ENCODE data around the gene STAC2. TPM values are rescaled to one million over a fixed set of nuclear protein-coding genes. Genes with fewer than 3 reads are reported as not detected.
"Not testable (repeated sequence)": the region's sequence is repeated elsewhere in the genome, so short reads cannot be mapped to it uniquely, and the experiment has no call there.

The STAC2 gene
- total RNA-seq, 1 experiment from 2014 or later: not detected

- no peak for DNase-seq (ENCODE audit: extremely low read depth, low read depth)
Measured at GRCh38 chr17:39193346-39193745, 32.4 kb downstream of the STAC2 start.

- no peak for DNase-seq (ENCODE audit: extremely low read depth, low read depth)
Measured at GRCh38 chr17:39192901-39193300, 32.8 kb downstream of the STAC2 start.

GRCh38 chr17:39191750-39192510 lies 33.8 kb downstream of the STAC2 start:
- no peak for DNase-seq (ENCODE audit: extremely low read depth, low read depth)

GRCh38 chr17:39187152-39187830 lies 38.5 kb downstream of the STAC2 start:
- DNase-seq (ENCODE audit: extremely low read depth, low read depth): no peak

- DNase-seq (ENCODE audit: extremely low read depth, low read depth): no peak
Measured at GRCh38 chr17:39186481-39187002, 39.2 kb downstream of the STAC2 start.

GRCh38 chr17:39183720-39184119 lies 42.0 kb downstream of the STAC2 start:
- no peak for DNase-seq (ENCODE audit: extremely low read depth, low read depth)

GRCh38 chr17:39183045-39183444 lies 42.7 kb downstream of the STAC2 start:
- DNase-seq (ENCODE audit: extremely low read depth, low read depth): no peak

GRCh38 chr17:39181303-39181702 lies 44.4 kb downstream of the STAC2 start:
- no peak for DNase-seq (ENCODE audit: extremely low read depth, low read depth)

- DNase-seq (ENCODE audit: extremely low read depth, low read depth): peak; percentile 48
Measured at GRCh38 chr17:39178536-39178935, 47.2 kb downstream of the STAC2 start.

GRCh38 chr17:39177256-39177655 lies 48.5 kb downstream of the STAC2 start:
- DNase-seq (ENCODE audit: extremely low read depth, low read depth): no peak

GRCh38 chr17:39175695-39176093 lies 50.1 kb downstream of the STAC2 start:
- DNase-seq (ENCODE audit: extremely low read depth, low read depth): no peak

GRCh38 chr17:39174920-39175694 lies 50.6 kb downstream of the STAC2 start:
- DNase-seq (ENCODE audit: extremely low read depth, low read depth): peak; percentile 63

GRCh38 chr17:39173526-39174274 lies 52.0 kb downstream of the STAC2 start:
- DNase-seq (ENCODE audit: extremely low read depth, low read depth): no peak

- no peak for DNase-seq (ENCODE audit: extremely low read depth, low read depth)
Measured at GRCh38 chr17:39173080-39173479, 52.7 kb downstream of the STAC2 start.

GRCh38 chr17:39171933-39172332 lies 53.8 kb downstream of the STAC2 start:
- DNase-seq (ENCODE audit: extremely low read depth, low read depth): no peak

GRCh38 chr17:39170558-39170957 lies 55.2 kb downstream of the STAC2 start:
- no peak for DNase-seq (ENCODE audit: extremely low read depth, low read depth)

- no peak for DNase-seq (ENCODE audit: extremely low read depth, low read depth)
Measured at GRCh38 chr17:39170109-39170508, 55.6 kb downstream of the STAC2 start.

GRCh38 chr17:39169518-39169917 lies 56.2 kb downstream of the STAC2 start:
- no peak for DNase-seq (ENCODE audit: extremely low read depth, low read depth)

GRCh38 chr17:39169101-39169500 lies 56.6 kb downstream of the STAC2 start:
- DNase-seq (ENCODE audit: extremely low read depth, low read depth): no peak

GRCh38 chr17:39168503-39168902 lies 57.2 kb downstream of the STAC2 start:
- not testable (repeated sequence) for DNase-seq (ENCODE audit: extremely low read depth, low read depth)

Data from NCI-H460 (cell line).